Hepatocyte (in vitro differentiated cells): Measurements from ENCODE around the gene RNF169. TPM values are rescaled to one million over a fixed set of nuclear protein-coding genes. Genes with fewer than 3 reads are reported as not detected.

Source experiments
- DNase-seq: peaks from one replicate; pipeline ENCODE4 v3.0.0-alpha.2; 2016; ENCODE audit warnings: low spot score
- H2AFZ ChIP-seq: fragments of 200-600 bp; sonication (generic); 2 replicates; pipeline ENCODE4 v1.6.0; 2016; ENCODE audit warnings: antibody characterized with exemption, mild to moderate bottlenecking
- H3K27ac ChIP-seq: fragments of 200-600 bp; sonication (generic); 2 replicates; pipeline ENCODE4 v1.5.1; 2016; ENCODE audit warnings: mild to moderate bottlenecking
- H3K27me3 ChIP-seq: fragments of 200-600 bp; sonication (generic); 2 replicates; pipeline ENCODE4 v1.6.1; 2016
- H3K36me3 ChIP-seq: fragments of 200-600 bp; sonication (generic); replicated peaks from 2 replicates; pipeline ENCODE4 v1.5.1; 2016; ENCODE audit warnings: low read depth; ENCODE audit not compliant: insufficient read depth
- H3K4me1 ChIP-seq: fragments of 200-600 bp; sonication (generic); 2 replicates; pipeline ENCODE4 v1.5.1; 2016; ENCODE audit warnings: mild to moderate bottlenecking, moderate library complexity; ENCODE audit not compliant: insufficient read depth
- H3K4me2 ChIP-seq: fragments of 200-600 bp; sonication (generic); 2 replicates; pipeline ENCODE4 v1.6.0; 2016
- H3K4me3 ChIP-seq: fragments of 200-600 bp; sonication (generic); 2 replicates; pipeline ENCODE4 v1.5.1; 2016; ENCODE audit warnings: mild to moderate bottlenecking
- H3K79me2 ChIP-seq: fragments of 200-600 bp; sonication (generic); 2 replicates; pipeline ENCODE4 v1.6.0; 2017; ENCODE audit warnings: mild to moderate bottlenecking
- H3K9me2 ChIP-seq: fragments of 200-600 bp; sonication (generic); replicated peaks from 2 replicates; pipeline ENCODE4 v1.6.0; 2017; ENCODE audit warnings: mild to moderate bottlenecking; ENCODE audit not compliant: insufficient read depth
- H3K9me3 ChIP-seq: fragments of 200-600 bp; sonication (generic); 2 replicates; pipeline ENCODE4 v1.5.1; 2016; ENCODE audit warnings: low read depth, mild to moderate bottlenecking
- H4K20me1 ChIP-seq: fragments of 200-600 bp; sonication (generic); 2 replicates; pipeline ENCODE4 v1.6.0; 2016; ENCODE audit warnings: mild to moderate bottlenecking; ENCODE audit not compliant: insufficient read depth, poor library complexity, severe bottlenecking
- EZH2 ChIP-seq: fragments of 200-600 bp; sonication (generic); IDR thresholded peaks from 2 replicates; pipeline ENCODE4 v1.6.1; 2016; ENCODE audit warnings: antibody characterized with exemption, mild to moderate bottlenecking, borderline replicate concordance
- EZH2phosphoT487 ChIP-seq: fragments of 200-600 bp; sonication (generic); IDR thresholded peaks from one replicate; pipeline ENCODE4 v1.6.1; 2018; ENCODE audit warnings: antibody characterized with exemption, mild to moderate bottlenecking, low read depth, moderate library complexity; ENCODE audit not compliant: unreplicated experiment, severe bottlenecking
- WGBS: methylation state at CpG from one replicate; pipeline ENCODE4 v1.1.6; 2016; ENCODE audit warnings: low lambda C conversion rate; ENCODE audit errors: missing lambda C conversion rate; 5-methylcytosine and 5-hydroxymethylcytosine counted together
- polyA plus RNA-seq: library from polyadenylated mRNA; unstranded; fragments of >200 nt; fragmentation: Nextera tagmentation; extraction: Ambion mirVana; gene quantifications from 2 replicates; pipeline ENCODE4 v1.2.1, GENCODE V29; 2016
- total RNA-seq: library from RNA; depleted of rRNA; stranded (reverse); fragments of >200 nt; gene quantifications from 2 replicates; pipeline ENCODE4 v1.2.3, GENCODE V29; 2014
- TF ChIP-seq, protein P1 (sequence below): fragments of 200-600 bp; sonication (generic); IDR thresholded peaks from 2 replicates; pipeline ENCODE4 v1.5.1; 2016; ENCODE audit warnings: antibody characterized with exemption, mild to moderate bottlenecking; ENCODE audit not compliant: poor library complexity

The RNF169 gene
- total and polyA plus RNA-seq, 2 experiments from 2014 or later, result 2.4 to 18.8 TPM

DNA sequence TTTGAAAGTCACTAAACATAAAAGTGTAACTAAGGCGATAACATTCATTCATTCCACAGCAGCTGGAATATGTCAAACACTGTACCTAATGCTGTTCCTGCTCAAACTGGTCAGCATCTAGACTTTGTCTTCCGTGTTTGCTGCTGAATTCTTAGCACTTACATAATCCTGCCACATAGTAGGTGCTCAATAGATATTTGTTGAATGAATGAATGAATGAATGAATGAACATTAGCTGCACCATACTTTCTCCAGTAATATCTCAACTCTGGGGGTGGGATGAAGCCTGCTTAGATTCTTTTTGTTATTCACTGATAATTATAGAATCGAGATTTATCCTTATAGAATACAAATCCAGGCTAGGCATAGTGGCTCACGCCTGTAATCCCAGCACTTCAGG lies 6.6 kb upstream of the RNF169 start:
- H3K36me3 ChIP-seq, result no peaks in the 10 kb centered on the region
- H3K4me1 ChIP-seq, result no peaks in the 10 kb centered on the region
- no peak overlapping the region for H2AFZ ChIP-seq
- H3K9me3 ChIP-seq, result no peaks in the 10 kb centered on the region
- H3K4me2 ChIP-seq, result no peak overlapping the region
- no peak overlapping the region for H3K27ac ChIP-seq
- H3K4me3 ChIP-seq, result no peak overlapping the region
- no peak for DNase-seq
- H3K9me2 ChIP-seq, result no peaks in the 10 kb centered on the region
- H3K79me2 ChIP-seq, result no peaks in the 10 kb centered on the region
- H4K20me1 ChIP-seq, result no peaks in the 10 kb centered on the region
- 94% methylated on average over 4 of the region's 4 CpGs for WGBS
- TF ChIP-seq EZH2phosphoT487 (no peak), EZH2 (no peak)
- TF ChIP-seq, protein P1, sequence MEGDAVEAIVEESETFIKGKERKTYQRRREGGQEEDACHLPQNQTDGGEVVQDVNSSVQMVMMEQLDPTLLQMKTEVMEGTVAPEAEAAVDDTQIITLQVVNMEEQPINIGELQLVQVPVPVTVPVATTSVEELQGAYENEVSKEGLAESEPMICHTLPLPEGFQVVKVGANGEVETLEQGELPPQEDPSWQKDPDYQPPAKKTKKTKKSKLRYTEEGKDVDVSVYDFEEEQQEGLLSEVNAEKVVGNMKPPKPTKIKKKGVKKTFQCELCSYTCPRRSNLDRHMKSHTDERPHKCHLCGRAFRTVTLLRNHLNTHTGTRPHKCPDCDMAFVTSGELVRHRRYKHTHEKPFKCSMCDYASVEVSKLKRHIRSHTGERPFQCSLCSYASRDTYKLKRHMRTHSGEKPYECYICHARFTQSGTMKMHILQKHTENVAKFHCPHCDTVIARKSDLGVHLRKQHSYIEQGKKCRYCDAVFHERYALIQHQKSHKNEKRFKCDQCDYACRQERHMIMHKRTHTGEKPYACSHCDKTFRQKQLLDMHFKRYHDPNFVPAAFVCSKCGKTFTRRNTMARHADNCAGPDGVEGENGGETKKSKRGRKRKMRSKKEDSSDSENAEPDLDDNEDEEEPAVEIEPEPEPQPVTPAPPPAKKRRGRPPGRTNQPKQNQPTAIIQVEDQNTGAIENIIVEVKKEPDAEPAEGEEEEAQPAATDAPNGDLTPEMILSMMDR, result no peak
- no peaks in the 10 kb centered on the region for H3K27me3 ChIP-seq

DNA sequence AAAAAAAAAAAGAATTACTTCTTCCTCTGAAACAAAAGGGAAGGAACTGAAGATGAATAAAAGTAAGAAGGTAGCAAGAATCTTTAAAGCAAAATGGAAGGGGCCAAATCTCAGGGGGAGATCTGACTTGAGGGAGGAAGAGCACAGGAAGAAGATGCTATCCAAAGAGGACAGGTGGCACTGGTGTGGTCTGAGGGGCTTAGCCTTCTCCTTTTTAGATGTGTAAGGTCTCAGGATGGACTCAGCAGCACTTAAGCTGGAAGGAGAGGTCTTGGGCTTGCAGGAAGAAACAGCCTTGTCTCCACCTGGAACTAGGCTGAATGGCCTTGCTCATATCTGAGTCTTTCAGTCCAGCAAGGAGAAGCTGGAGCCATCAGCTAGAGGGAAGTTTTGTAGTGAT lies 5.0 kb upstream of the RNF169 start:
- Histone ChIP-seq H3K27me3 (no peaks in the 10 kb centered on the region), H3K4me3 (no peak overlapping the region), H3K9me3 (no peaks in the 10 kb centered on the region), H3K4me2 (no peak overlapping the region), H3K36me3 (no peaks in the 10 kb centered on the region), H3K79me2 (no peaks in the 10 kb centered on the region), H2AFZ (no peak overlapping the region), H3K27ac (no peak overlapping the region), H3K9me2 (no peaks in the 10 kb centered on the region), H4K20me1 (no peaks in the 10 kb centered on the region), H3K4me1 (peaks cover 5% of the 10 kb centered on the region)
- TF ChIP-seq, protein P1, result no peak
- TF ChIP-seq EZH2 (no peak), EZH2phosphoT487 (no peak)
- DNase-seq, result no peak

DNA sequence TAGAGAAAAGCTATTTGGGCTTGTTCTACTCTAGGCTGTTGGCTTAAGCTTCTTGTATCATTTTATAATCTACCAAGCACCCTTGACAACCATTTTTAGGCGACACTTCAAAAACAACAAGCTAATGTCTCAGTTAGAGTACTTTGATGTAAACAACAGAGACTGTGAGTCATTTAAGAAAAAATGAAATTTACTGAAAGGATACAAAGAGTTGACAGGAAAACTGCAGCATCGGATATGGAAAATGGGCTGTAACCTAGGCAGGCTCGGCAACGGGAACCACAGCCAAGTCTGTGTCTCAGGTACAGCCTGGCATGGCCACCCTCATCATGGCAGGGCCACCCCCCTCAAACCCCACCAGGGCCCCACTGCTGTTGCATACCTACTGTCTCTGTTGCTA lies 4.4 kb upstream of the RNF169 start:
- Histone ChIP-seq H3K4me1 (peaks cover 5% of the 10 kb centered on the region), H3K9me2 (no peaks in the 10 kb centered on the region), H3K9me3 (no peaks in the 10 kb centered on the region), H3K36me3 (no peaks in the 10 kb centered on the region), H2AFZ (no peak overlapping the region), H3K4me2 (no peak overlapping the region), H3K27ac (no peak overlapping the region), H3K27me3 (no peaks in the 10 kb centered on the region), H3K4me3 (no peak overlapping the region), H4K20me1 (no peaks in the 10 kb centered on the region), H3K79me2 (peaks cover 1% of the 10 kb centered on the region)
- WGBS, result 80% methylated on average over 4 of the region's 4 CpGs
- DNase-seq, result no peak
- TF ChIP-seq, protein P1, result no peak
- TF ChIP-seq EZH2 (no peak), EZH2phosphoT487 (no peak)

DNA sequence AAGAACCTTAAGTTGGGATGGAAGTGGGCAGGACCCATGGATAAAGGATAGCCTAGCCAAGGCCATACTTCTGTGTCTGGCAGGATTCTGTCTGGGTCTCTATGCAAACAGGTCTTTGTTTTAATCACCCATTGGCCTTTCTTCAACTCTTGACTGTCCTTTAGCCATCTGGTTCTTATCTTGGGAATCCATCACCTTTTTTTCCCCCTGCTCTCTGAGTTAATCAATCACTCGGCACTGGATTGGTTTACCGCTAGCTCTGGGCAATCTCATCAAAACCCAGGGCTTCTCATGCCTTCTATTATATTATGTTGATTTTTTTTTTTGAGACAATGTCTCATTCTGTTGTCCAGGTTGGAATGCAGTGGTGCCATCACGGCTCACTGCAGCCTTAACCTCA lies 1.8 kb upstream of the RNF169 start:
- Histone ChIP-seq H3K36me3 (no peaks in the 10 kb centered on the region), H3K9me2 (no peaks in the 10 kb centered on the region), H3K79me2 (peaks cover 27% of the 10 kb centered on the region), H2AFZ (no peak overlapping the region), H3K4me1 (peaks cover 11% of the 10 kb centered on the region), H3K27ac (no peak overlapping the region), H3K4me3 (no peak overlapping the region), H4K20me1 (no peaks in the 10 kb centered on the region), H3K4me2 (no peak overlapping the region), H3K27me3 (no peaks in the 10 kb centered on the region), H3K9me3 (no peaks in the 10 kb centered on the region)
- TF ChIP-seq, protein P1, result no peak
- TF ChIP-seq EZH2 (no peak), EZH2phosphoT487 (no peak)
- no peak for DNase-seq
- WGBS, result 78% methylated on average over 3 of the region's 3 CpGs
